Adrenal gland (tissue), 12 donors: ENCODE measurements around the gene LPP. TPM values are rescaled to one million over a fixed set of nuclear protein-coding genes. Genes with fewer than 3 reads are reported as not detected.

Experiments
- DNase-seq, 7 donors: peaks; one replicate each; pipeline ENCODE4 v3.0.0-alpha.2; 2019 to 2020
- H3K27ac ChIP-seq, 5 donors: fragments of 200-600 bp; sonication (generic) in 4 of 5; 1 replicate in 3 of 5; 2 replicates in 2 of 5; pipeline versions ENCODE4 v1.5.1 to v1.8.0; 2016 to 2020; ENCODE audit warnings: mild to moderate bottlenecking in 1 of 5
- H3K27me3 ChIP-seq: fragments of 200-600 bp; 2 replicates; pipeline ENCODE4 v1.8.0; 2021
- H3K36me3 ChIP-seq, 2 donors: fragments of 200-600 bp; replicated peaks in 1 of 2; 1 replicate in 1 of 2; 2 replicates in 1 of 2; pipeline versions ENCODE4 v1.5.1 to v1.8.0; 2018 to 2022
- H3K4me1 ChIP-seq, 2 donors: fragments of 200-600 bp; replicated peaks in 1 of 2; 1 replicate in 1 of 2; 2 replicates in 1 of 2; pipeline versions ENCODE4 v1.5.1 to v1.8.0; 2018 to 2021
- H3K4me3 ChIP-seq, 4 donors: fragments of 200-600 bp; sonication (generic) in 3 of 4; one replicate each; pipeline ENCODE4 v1.5.1; 2016 to 2018
- H3K9me3 ChIP-seq, 3 donors: fragments of 200-600 bp; sonication (generic) in 1 of 3; replicated peaks in 1 of 3; 1 replicate in 2 of 3; 2 replicates in 1 of 3; pipeline versions ENCODE4 v1.5.1 to v1.8.0; 2016 to 2021
- POLR2A ChIP-seq, 2 donors: fragments of 450-650 bp; IDR thresholded peaks; one replicate each; pipeline ENCODE4 v1.6.1; 2017; ENCODE audit warnings: antibody characterized with exemption in 2 of 2, mild to moderate bottlenecking in 2 of 2, moderate library complexity in 1 of 2
- WGBS, 4 donors: extraction: QIAGEN DNeasy Blood & Tissue Kit in 2 of 4; methylation state at CpG; one replicate each; pipeline versions ENCODE4 v1.1.5 to v1.1.7; 2013 to 2017; 5-methylcytosine and 5-hydroxymethylcytosine counted together
- intact Hi-C, 2 donors: fragments of 100-400 bp; cut with DNase I; formaldehyde crosslinking; loops; one replicate each; pipeline versions ENCODE4 v1.14.1 to v1.15.0; 2022 to 2023
- polyA plus RNA-seq, 3 donors: library from polyadenylated mRNA; stranded (reverse); fragments of 200-250 nt in 2 of 3; fragments of 350-450 nt in 1 of 3; fragmentation: Illumina TruSeq in 1 of 3; extraction: RNeasy Lipid Tissue Mini Kit (QIAGEN cat#74804) in 1 of 3; gene quantifications; one replicate each; pipeline ENCODE4 v1.2.3, GENCODE V29; 2013 to 2014
- total RNA-seq, 9 donors: library from RNA; depleted of rRNA in 4 of 9; stranded (reverse); fragments of >200 nt in 4 of 9; fragments of 120-200 nt in 1 of 9; fragmentation: NEBNext Ultra II Directional in 1 of 9; extraction: Animal tissue kit (Norgen Biotek cat#: 25700) in 1 of 9; gene quantifications; one replicate each; pipeline versions ENCODE4 v1.1.0 to v1.2.4, GENCODE V29; 2013 to 2023
- TF ChIP-seq, protein P1 (sequence below), 6 experiments: fragments of 450-650 bp in 4 of 6; fragments of 200-600 bp in 2 of 6; sonication (generic) in 1 of 6; IDR thresholded peaks; 1 replicate in 5 of 6; 2 replicates in 1 of 6; pipeline versions ENCODE4 v1.5.1 to v1.8.0; 2016 to 2021; ENCODE audit warnings: antibody characterized with exemption in 6 of 6, mild to moderate bottlenecking in 2 of 6, moderate library complexity in 1 of 6
- donor health status: healthy with polysubstance abuse.
- donor health status: Bipolar disorder and iron deficiency.
- donor health status: DM: yes; HTN: yes; CAD: no.
- donor health status: DM: no; HTN: no; CAD: no.
- donor health status: DM: no; HTN: no; CAD: no.
- donor health status: DM: yes; HTN: yes; CAD: no.

The LPP gene
- total and polyA plus RNA-seq, 12 donors: 7.0 to 170 (median 101) TPM

DNA sequence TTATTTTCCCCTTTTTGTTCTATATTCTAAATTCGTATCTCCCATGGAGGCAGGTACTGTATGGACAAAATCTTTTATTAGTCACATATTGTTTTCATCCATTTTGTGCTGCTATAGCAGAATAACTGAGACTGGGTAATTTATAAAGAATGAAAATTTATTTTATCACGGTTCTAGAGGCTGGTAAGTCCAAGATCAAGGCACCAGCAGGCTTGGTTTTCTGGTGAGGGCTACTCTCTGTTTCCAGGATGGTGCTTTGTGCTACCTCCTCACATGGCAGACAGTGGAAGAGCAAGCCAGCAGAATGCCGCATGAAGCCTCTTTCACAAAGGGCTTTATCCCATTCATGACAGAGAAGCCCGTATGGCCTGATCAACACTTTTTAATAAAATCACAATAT is 595.9 kb downstream of the LPP start:
- no peaks in the 10 kb centered on the region for H3K9me3 ChIP-seq
- no peak overlapping the region for H3K4me3 ChIP-seq
- intact Hi-C loops: no loop called here
- no peaks in the 10 kb centered on the region for H3K27me3 ChIP-seq
- H3K4me1 ChIP-seq: peaks cover 10 to 14% of the 10 kb centered on the region in 2 donors
- no peak for TF ChIP-seq POLR2A (IDR thresholded peaks at IDR 0.05)
- TF ChIP-seq, protein P1, sequence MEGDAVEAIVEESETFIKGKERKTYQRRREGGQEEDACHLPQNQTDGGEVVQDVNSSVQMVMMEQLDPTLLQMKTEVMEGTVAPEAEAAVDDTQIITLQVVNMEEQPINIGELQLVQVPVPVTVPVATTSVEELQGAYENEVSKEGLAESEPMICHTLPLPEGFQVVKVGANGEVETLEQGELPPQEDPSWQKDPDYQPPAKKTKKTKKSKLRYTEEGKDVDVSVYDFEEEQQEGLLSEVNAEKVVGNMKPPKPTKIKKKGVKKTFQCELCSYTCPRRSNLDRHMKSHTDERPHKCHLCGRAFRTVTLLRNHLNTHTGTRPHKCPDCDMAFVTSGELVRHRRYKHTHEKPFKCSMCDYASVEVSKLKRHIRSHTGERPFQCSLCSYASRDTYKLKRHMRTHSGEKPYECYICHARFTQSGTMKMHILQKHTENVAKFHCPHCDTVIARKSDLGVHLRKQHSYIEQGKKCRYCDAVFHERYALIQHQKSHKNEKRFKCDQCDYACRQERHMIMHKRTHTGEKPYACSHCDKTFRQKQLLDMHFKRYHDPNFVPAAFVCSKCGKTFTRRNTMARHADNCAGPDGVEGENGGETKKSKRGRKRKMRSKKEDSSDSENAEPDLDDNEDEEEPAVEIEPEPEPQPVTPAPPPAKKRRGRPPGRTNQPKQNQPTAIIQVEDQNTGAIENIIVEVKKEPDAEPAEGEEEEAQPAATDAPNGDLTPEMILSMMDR (IDR thresholded peaks at IDR 0.05): no peak
- 86 to 99% (median 95%) methylated on average over 4 of the region's 4 CpGs for WGBS, 4 donors
- H3K27ac ChIP-seq: no peak overlapping the region
- H3K36me3 ChIP-seq: no peaks in the 10 kb centered on the region
- DNase-seq: no peak

DNA sequence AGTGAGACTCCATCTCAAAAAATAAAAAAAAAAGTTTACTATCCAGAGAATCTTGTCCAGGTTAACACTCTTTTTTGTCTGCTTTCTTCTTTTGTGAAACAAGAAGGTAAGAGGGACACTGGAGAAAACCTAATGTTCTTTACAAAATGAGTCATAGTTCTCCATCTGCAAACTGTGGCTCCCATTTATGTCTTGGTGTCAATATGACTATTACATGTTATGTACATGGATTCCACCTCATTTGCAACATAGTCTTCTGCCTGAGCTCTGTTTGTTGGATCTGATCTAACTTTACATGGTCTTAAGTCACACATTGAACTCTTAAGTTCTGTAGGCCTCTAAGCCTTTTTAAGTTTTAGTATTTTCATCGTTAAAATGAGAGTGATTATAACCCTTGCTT is 596.7 kb downstream of the LPP start:
- Histone ChIP-seq H3K27me3 (no peaks in the 10 kb centered on the region), H3K9me3 (no peaks in the 10 kb centered on the region), H3K4me1 (peaks cover 10 to 14% of the 10 kb centered on the region in 2 donors), H3K4me3 (no peak overlapping the region), H3K27ac (no peak overlapping the region), H3K36me3 (no peaks in the 10 kb centered on the region)
- 85 to 97% (median 89%) methylated on average over 1 of the region's 1 CpG for WGBS, 4 donors
- intact Hi-C loops: no loop called here
- no peak for TF ChIP-seq POLR2A (IDR thresholded peaks at IDR 0.05)
- TF ChIP-seq, protein P1 (IDR thresholded peaks at IDR 0.05): no peak
- DNase-seq: no peak

DNA sequence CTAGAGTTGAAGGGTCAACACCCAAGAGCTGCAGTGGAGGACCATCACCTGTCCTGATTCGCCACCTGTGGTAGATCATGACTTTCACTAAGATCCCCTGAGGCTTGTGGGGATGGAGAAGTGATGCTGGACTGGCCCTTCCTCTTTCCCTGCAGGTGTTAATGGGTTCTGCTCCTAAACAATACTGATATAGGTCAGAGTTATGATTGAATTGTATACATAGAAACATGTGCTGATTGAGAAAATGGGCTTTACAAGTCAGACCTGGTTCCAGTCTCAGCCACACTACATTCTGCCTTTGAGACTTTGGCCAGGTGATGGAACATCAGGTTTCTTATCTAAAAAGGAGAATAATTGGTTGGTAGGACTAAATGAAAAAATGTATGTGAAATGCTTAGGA is 598.9 kb downstream of the LPP start:
- H3K4me3 ChIP-seq: no peak overlapping the region
- TF ChIP-seq POLR2A (IDR thresholded peaks at IDR 0.05): no peak
- TF ChIP-seq, protein P1 (IDR thresholded peaks at IDR 0.05): no peak
- H3K36me3 ChIP-seq: no peaks in the 10 kb centered on the region
- H3K27ac ChIP-seq: no peak overlapping the region
- H3K4me1 ChIP-seq: no peaks in the 10 kb centered on the region
- no peak for DNase-seq
- H3K9me3 ChIP-seq: no peaks in the 10 kb centered on the region
- 96 to 100% (median 99%) methylated on average over 1 of the region's 1 CpG for WGBS, 4 donors
- H3K27me3 ChIP-seq: no peaks in the 10 kb centered on the region
- intact Hi-C loops: no loop called here

DNA sequence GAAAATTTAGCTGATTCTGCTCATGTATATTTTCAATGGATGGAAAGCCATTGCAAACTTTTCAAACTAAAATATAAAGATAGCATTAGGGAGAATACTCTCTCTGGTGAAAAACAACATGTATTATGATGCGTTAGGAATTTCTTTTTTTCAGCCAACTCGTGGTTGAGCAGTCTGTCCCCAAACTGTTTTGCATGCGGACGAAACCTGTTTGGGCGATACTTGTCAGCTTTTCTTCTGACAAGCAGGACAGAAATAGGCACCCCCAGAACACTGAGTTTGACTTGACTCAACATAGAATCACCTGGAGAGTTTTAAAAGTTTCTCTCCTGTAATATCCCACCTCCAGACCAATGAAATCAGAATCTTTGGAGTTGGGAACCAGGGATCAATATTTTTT is 600.3 kb downstream of the LPP start:
- Histone ChIP-seq H3K4me3 (no peak overlapping the region), H3K27ac (no peak overlapping the region), H3K9me3 (no peaks in the 10 kb centered on the region), H3K36me3 (no peaks in the 10 kb centered on the region), H3K4me1 (peaks cover 0 to 2% of the 10 kb centered on the region in 2 donors), H3K27me3 (no peaks in the 10 kb centered on the region)
- DNase-seq: no peak
- WGBS, 4 donors: 94 to 95% (median 94%) methylated on average over 5 of the region's 5 CpGs
- intact Hi-C loops: no loop called here
- TF ChIP-seq POLR2A (IDR thresholded peaks at IDR 0.05): no peak
- TF ChIP-seq, protein P1 (IDR thresholded peaks at IDR 0.05): no peak
